ENCODE data around the gene SEPTIN3. TPM values are rescaled to one million over a fixed set of nuclear protein-coding genes. Genes with fewer than 3 reads are reported as not detected.

The SEPTIN3 gene
- total RNA-seq, 1 donor from 2014 or later, result 0.06 TPM

- no peak overlapping the region for H3K4me3 ChIP-seq (ENCODE audit: low read depth, low read length)
- no peak for TF ChIP-seq CTCF (conservative IDR thresholded peaks at IDR 0.05; ENCODE audit: low read depth, low read length)
- DNase-seq (ENCODE audit: low read depth), result no peak
Measured at GRCh38 chr22:41983513-41984405, 14.5 kb downstream of the SEPTIN3 start.

GRCh38 chr22:41987276-41987675 lies 18.0 kb downstream of the SEPTIN3 start:
- DNase-seq (ENCODE audit: low read depth), result no peak
- no peak for TF ChIP-seq CTCF (conservative IDR thresholded peaks at IDR 0.05; ENCODE audit: low read depth, low read length)
- no peak overlapping the region for H3K4me3 ChIP-seq (ENCODE audit: low read depth, low read length)

GRCh38 chr22:41989246-41989645 lies 20.0 kb downstream of the SEPTIN3 start:
- H3K4me3 ChIP-seq (ENCODE audit: low read depth, low read length), result no peak overlapping the region
- DNase-seq (ENCODE audit: low read depth), result no peak
- no peak for TF ChIP-seq CTCF (conservative IDR thresholded peaks at IDR 0.05; ENCODE audit: low read depth, low read length)

- H3K4me3 ChIP-seq (ENCODE audit: low read depth, low read length), result no peak overlapping the region
- no peak for DNase-seq (ENCODE audit: low read depth)
- no peak for TF ChIP-seq CTCF (conservative IDR thresholded peaks at IDR 0.05; ENCODE audit: low read depth, low read length)
Measured at GRCh38 chr22:41991111-41991510, 21.9 kb downstream of the SEPTIN3 start.

GRCh38 chr22:41992496-41992895 lies 23.3 kb downstream of the SEPTIN3 start:
- no peak overlapping the region for H3K4me3 ChIP-seq (ENCODE audit: low read depth, low read length)
- DNase-seq (ENCODE audit: low read depth), result no peak
- TF ChIP-seq CTCF (conservative IDR thresholded peaks at IDR 0.05; ENCODE audit: low read depth, low read length), result no peak

GRCh38 chr22:41995211-41995610 lies 26.0 kb downstream of the SEPTIN3 start:
- no peak for TF ChIP-seq CTCF (conservative IDR thresholded peaks at IDR 0.05; ENCODE audit: low read depth, low read length)
- DNase-seq (ENCODE audit: low read depth), result no peak
- no peak overlapping the region for H3K4me3 ChIP-seq (ENCODE audit: low read depth, low read length)

- H3K4me3 ChIP-seq (ENCODE audit: low read depth, low read length), result no peak overlapping the region
- no peak for DNase-seq (ENCODE audit: low read depth)
- TF ChIP-seq CTCF (conservative IDR thresholded peaks at IDR 0.05; ENCODE audit: low read depth, low read length), result no peak
Measured at GRCh38 chr22:41996826-41997225, 27.6 kb downstream of the SEPTIN3 start.
